DMS153 (cell line): ENCODE results near the gene RMDN2.
"Not testable (repeated sequence)": the region's sequence is repeated elsewhere in the genome, so short reads cannot be mapped to it uniquely, and the experiment has no call there.

ENCODE experiments used
- DNase-seq: peaks from one replicate; lab custom pipeline; 2025; lab: John Stamatoyannopoulos, UW

RMDN2 gene

GRCh38 chr2:37932873-37933272 is 7.8 kb downstream of the RMDN2 start:
- DNase-seq: not testable (repeated sequence)

GRCh38 chr2:37934591-37935513 is 9.8 kb downstream of the RMDN2 start:
- no peak for DNase-seq

GRCh38 chr2:37937568-37937967 is 12.5 kb downstream of the RMDN2 start:
- not testable (repeated sequence) for DNase-seq

- not testable (repeated sequence) for DNase-seq
Observed at GRCh38 chr2:37941267-37941666, 16.2 kb downstream of the RMDN2 start.

- DNase-seq: no peak
Observed at GRCh38 chr2:37944268-37944667, 19.2 kb downstream of the RMDN2 start.

GRCh38 chr2:37947306-37947705 is 22.2 kb downstream of the RMDN2 start:
- DNase-seq: no peak

- peak; percentile 24 for DNase-seq
Observed at GRCh38 chr2:37962018-37962739, 37.1 kb downstream of the RMDN2 start.

- DNase-seq: not testable (repeated sequence)
Observed at GRCh38 chr2:37962740-37963121, 37.6 kb downstream of the RMDN2 start.

GRCh38 chr2:37963901-37964300 is 38.8 kb downstream of the RMDN2 start:
- DNase-seq: not testable (repeated sequence)

GRCh38 chr2:37966326-37966725 is 41.2 kb downstream of the RMDN2 start:
- DNase-seq: no peak

GRCh38 chr2:37969731-37970130 is 44.6 kb downstream of the RMDN2 start:
- DNase-seq: no peak

- DNase-seq: no peak
Observed at GRCh38 chr2:37971971-37972370, 46.9 kb downstream of the RMDN2 start.

- no peak for DNase-seq
Observed at GRCh38 chr2:37973615-37974353, 48.7 kb downstream of the RMDN2 start.

GRCh38 chr2:37975808-37976207 is 50.7 kb downstream of the RMDN2 start:
- DNase-seq: no peak

GRCh38 chr2:37976411-37976810 is 51.3 kb downstream of the RMDN2 start:
- DNase-seq: no peak

GRCh38 chr2:37982147-37982582 is 57.1 kb downstream of the RMDN2 start:
- DNase-seq: peak; percentile 33

GRCh38 chr2:37982847-37983246 is 57.8 kb downstream of the RMDN2 start:
- DNase-seq: no peak

- no peak for DNase-seq
Observed at GRCh38 chr2:37983719-37984118, 58.6 kb downstream of the RMDN2 start.

- no peak for DNase-seq
Observed at GRCh38 chr2:37984176-37984575, 59.1 kb downstream of the RMDN2 start.

GRCh38 chr2:37984589-37984988 is 59.5 kb downstream of the RMDN2 start:
- DNase-seq: no peak

- no peak for DNase-seq
Observed at GRCh38 chr2:37985333-37985732, 60.2 kb downstream of the RMDN2 start.

- DNase-seq: no peak
Observed at GRCh38 chr2:37987098-37987775, 62.1 kb downstream of the RMDN2 start.
